Activated CD4-positive, alpha-beta memory T cell treated with anti-CD3 and anti-CD28 coated beads, Interleukin-2, amount 10 ng/mL, durations not matched to agents 7 days and 5 days (primary cell): Measurements from ENCODE around the gene ALPL. TPM values are rescaled to one million over a fixed set of nuclear protein-coding genes. Genes with fewer than 3 reads are reported as not detected.
A peak's percentile ranks its signal among the peaks of the same experiment; 100 is the strongest.
"Not testable (repeated sequence)": the region's sequence is repeated elsewhere in the genome, so short reads cannot be mapped to it uniquely, and the experiment has no call there.

Experiments used
- CTCF ChIA-PET: fragments of 350-600 bp; sonication (Branson Sonifier 250); formaldehyde crosslinking; loops from one replicate; lab custom pipeline; 2021; ENCODE audit warnings: antibody characterized with exemption, inconsistent platforms; lab: Charles Lee
- POLR2A ChIA-PET: fragments of 350-600 bp; sonication (Branson Sonifier 250); formaldehyde crosslinking; loops from one replicate; lab custom pipeline; 2021; ENCODE audit warnings: antibody characterized with exemption; lab: Charles Lee
- DNase-seq: peaks from one replicate; pipeline ENCODE4 v3.0.0-alpha.2; 2020
- H3K27ac Mint-ChIP-seq: one replicate; pipeline ENCODE4 v1.8.0; 2021; ENCODE audit warnings: mild to moderate bottlenecking, mixed read lengths
- H3K27me3 Mint-ChIP-seq: one replicate; pipeline ENCODE4 v1.8.0; 2021; ENCODE audit warnings: mixed read lengths
- H3K36me3 Mint-ChIP-seq: one replicate; pipeline ENCODE4 v1.8.0; 2021; ENCODE audit warnings: low read depth, mixed read lengths
- H3K4me1 Mint-ChIP-seq: one replicate; pipeline ENCODE4 v1.8.0; 2021; ENCODE audit warnings: mixed read lengths
- H3K4me3 Mint-ChIP-seq: one replicate; pipeline ENCODE4 v1.8.0; 2021; ENCODE audit warnings: mild to moderate bottlenecking, mixed read lengths
- H3K9me3 Mint-ChIP-seq: one replicate; pipeline ENCODE4 v1.8.0; 2021; ENCODE audit warnings: mixed read lengths
- total RNA-seq, 2 experiments: library from RNA; stranded (reverse); gene quantifications; one replicate each; pipeline ENCODE4 v1.2.3, GENCODE V29; 2021

ALPL gene
- not detected for total RNA-seq

DNA sequence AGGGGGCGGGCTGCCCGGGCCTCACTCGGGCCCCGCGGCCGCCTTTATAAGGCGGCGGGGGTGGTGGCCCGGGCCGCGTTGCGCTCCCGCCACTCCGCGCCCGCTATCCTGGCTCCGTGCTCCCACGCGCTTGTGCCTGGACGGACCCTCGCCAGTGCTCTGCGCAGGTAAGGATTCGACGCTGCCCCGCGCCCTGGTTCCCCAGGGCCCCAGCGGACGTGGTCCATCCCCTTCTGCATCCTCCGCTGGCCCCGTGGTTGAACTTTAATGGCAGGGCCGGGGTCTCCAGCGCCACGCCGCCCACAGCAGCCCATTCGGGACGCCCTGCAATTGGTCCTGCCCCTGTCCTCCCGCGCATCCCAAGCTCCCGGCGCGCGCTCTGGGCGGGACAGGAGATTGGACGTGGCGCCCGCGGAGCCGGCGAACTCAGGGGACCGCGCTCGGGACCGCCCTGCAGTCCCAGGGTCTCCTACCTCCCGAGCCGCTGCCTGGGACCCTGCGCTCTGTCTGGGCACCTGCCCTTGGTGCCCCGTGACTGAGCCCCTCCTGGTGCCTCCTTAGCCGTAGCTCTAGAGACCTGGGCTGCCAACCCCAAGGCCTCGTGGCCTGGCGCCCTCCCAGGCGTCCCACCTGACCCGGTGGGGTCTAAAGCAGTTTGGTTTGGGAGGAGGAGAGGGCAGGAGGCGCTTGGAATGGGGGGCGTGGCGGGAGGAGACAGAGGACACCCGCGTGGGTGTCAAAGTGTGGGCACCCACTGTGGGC is at the start of gene ALPL:
ALPL (plus strand) TSS at position 73 of the 762 bp plus-strand sequence. CDS start 44,659 bp downstream, outside the sequence.
- ChIA-PET POLR2A (no interaction called here), CTCF (interaction anchor here (0.6 to 1.0 kb wide), 3 partner anchors 8 to 354 kb away, joined by 3 to 4 read pairs (median 3); no protein-coding TSS in a partner anchor)
- no peak for DNase-seq
- H3K4me1 Mint-ChIP-seq = peaks cover 4% of the 10 kb centered on the region
- H3K9me3 Mint-ChIP-seq = no peaks in the 10 kb centered on the region
- H3K4me3 Mint-ChIP-seq = no peak within 1 kb of the TSS
- H3K36me3 Mint-ChIP-seq = no peaks in the 10 kb centered on the region
- peaks cover 47% of the 10 kb centered on the region for H3K27me3 Mint-ChIP-seq
- H3K27ac Mint-ChIP-seq = no peak within 1 kb of the TSS

DNA sequence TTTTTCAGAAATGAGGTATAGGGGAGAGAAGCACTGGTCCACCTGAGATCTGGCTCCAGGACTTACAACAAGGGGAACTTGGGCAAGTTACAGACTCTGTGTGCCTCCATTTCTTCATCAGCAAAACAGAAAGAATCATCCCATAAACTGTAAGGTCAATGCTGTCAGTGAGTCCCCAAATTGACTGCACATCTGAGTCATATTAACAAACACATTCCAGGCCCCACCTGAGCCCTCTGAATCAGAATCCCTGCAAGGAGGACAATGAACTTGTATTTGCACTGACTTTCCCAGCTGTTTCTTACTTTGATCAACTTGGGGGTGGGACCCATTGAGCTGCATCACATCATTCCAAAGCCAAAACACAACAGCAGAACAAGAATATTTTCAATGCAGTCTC is 44.1 kb upstream of the ALPL start:
- H3K36me3 Mint-ChIP-seq, H3K4me1 Mint-ChIP-seq, DNase-seq, POLR2A ChIA-PET, H3K4me3 Mint-ChIP-seq, H3K27ac Mint-ChIP-seq, H3K9me3 Mint-ChIP-seq, CTCF ChIA-PET, H3K27me3 Mint-ChIP-seq: not testable (repeated sequence)

DNA sequence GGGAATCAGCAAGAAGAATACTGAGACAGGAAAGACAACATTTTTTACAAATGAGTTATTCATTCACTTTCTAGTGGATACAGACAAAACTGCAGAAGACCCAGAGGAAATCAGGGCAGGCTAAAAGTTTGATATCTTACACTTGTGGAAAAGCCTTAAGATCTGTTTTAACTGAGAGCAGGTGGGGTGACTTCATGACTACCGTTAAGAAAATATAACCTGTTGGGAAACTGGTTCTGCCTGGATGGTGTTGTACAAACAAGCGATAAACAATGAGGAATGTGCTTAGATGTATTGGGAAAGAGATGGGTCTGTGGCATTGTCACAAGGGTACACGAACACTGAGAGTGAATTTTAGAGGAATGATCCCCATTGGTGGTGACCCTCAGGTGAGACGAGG is 41.3 kb upstream of the ALPL start:
- H3K9me3 Mint-ChIP-seq, H3K36me3 Mint-ChIP-seq, H3K4me1 Mint-ChIP-seq, DNase-seq, H3K4me3 Mint-ChIP-seq, H3K27ac Mint-ChIP-seq, POLR2A ChIA-PET, H3K27me3 Mint-ChIP-seq: not testable (repeated sequence)
- CTCF ChIA-PET = interaction anchor here (1.0 kb wide), 1 partner anchor 23 kb away, joined by 5 read pairs; no protein-coding TSS in a partner anchor

DNA sequence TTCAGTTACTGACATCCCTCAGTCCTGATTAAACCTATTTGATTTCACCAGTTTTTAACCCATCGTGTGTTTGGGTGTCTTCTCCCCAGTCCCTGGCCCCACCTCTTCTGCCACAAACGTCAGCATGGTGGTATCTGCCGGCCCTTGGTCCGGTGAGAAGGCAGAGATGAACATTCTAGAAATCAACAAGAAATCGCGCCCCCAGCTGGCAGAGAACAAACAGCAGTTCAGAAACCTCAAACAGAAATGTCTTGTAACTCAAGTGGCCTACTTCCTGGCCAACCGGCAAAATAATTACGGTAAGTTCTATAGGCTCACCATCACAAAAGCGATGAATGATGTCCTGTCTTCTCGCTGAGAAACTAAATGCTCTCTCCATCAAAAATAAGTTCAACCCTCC is 40.6 kb upstream of the ALPL start:
- CTCF ChIA-PET = interaction anchor here (1.0 kb wide), 1 partner anchor 22 kb away, joined by 5 read pairs; no protein-coding TSS in a partner anchor
- Mint-ChIP-seq H3K36me3 (no peaks in the 10 kb centered on the region), H3K27ac (no peak overlapping the region), H3K4me1 (peaks cover 4% of the 10 kb centered on the region), H3K4me3 (no peak overlapping the region), H3K27me3 (no peaks in the 10 kb centered on the region), H3K9me3 (no peaks in the 10 kb centered on the region)
- POLR2A ChIA-PET = no interaction called here
- peak; percentile 37 for DNase-seq

DNA sequence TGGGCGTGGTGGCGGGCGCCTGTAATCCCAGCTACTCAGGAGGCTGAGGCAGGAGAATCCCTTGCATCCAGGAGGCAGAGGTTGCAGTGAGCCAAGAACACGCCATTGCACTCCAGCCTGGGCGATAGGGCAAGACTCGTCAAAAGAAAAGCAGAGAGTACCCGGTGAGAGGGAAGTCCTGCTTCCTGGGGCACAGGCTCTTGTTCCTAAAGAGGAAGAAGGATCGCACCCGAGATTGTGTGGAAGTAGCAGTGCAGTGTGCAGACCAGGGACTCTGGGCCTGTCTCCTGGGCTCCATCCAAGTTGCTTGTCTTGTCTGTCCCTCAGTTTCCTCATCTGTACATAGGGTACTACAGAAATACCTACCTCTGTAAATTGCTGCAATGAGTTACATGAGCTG is 39.6 kb upstream of the ALPL start:
- CTCF ChIA-PET = no interaction called here
- H3K4me1 Mint-ChIP-seq = peaks cover 4% of the 10 kb centered on the region

DNA sequence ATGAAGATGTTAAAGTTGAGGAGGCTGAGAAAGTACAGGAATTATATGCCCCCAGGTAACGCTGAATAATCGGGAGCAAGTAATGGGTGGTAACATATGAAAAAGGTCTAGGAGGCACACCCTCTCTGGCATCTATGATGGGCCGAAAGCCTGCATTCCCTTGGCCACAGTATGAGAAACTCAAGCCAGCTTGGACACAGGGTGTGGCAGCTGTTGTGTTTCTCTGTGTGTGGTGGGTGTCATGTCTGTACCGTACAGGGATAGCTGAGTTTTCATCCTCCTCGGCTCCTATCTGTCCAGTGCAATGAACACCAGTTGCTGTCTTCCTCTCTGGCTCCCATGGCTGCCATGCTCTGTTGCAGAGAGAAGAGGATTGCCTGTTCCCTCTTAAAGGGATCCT is 36.4 kb upstream of the ALPL start:
- no peak for DNase-seq
- H3K4me1 Mint-ChIP-seq = peaks cover 4% of the 10 kb centered on the region
- no peak overlapping the region for H3K27ac Mint-ChIP-seq
- no peak overlapping the region for H3K4me3 Mint-ChIP-seq
- CTCF ChIA-PET = no interaction called here
- no peaks in the 10 kb centered on the region for H3K27me3 Mint-ChIP-seq
- no peaks in the 10 kb centered on the region for H3K36me3 Mint-ChIP-seq
- POLR2A ChIA-PET = no interaction called here
- no peaks in the 10 kb centered on the region for H3K9me3 Mint-ChIP-seq

More for the DNA sequence above, 39.6 kb upstream of the ALPL start:
- H3K36me3 Mint-ChIP-seq = no peaks in the 10 kb centered on the region
- no peak overlapping the region for H3K27ac Mint-ChIP-seq
- H3K9me3 Mint-ChIP-seq = no peaks in the 10 kb centered on the region
- no peak for DNase-seq
- H3K4me3 Mint-ChIP-seq = no peak overlapping the region
- POLR2A ChIA-PET = no interaction called here
- no peaks in the 10 kb centered on the region for H3K27me3 Mint-ChIP-seq

DNA sequence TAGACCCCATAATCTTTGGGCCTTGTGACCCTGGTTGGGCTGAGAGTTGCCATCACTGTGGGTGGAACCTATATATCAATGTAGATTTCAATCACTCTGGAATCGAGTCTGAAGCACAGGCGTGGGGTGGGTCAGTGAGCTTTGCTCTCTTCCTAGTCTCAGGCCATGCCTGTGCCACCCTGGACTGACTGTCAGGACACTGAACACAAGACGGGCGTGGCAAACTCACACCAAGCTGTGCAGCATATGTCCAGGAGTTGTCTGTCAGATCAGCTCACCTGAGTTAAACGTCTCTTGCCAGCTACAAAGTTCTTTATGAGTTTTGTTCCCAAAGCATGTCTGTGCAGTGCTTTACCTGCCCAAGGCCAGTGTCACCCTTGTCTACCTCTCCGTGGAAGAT is 30.9 kb upstream of the ALPL start:
- Mint-ChIP-seq H3K27me3 (no peaks in the 10 kb centered on the region), H3K9me3 (no peaks in the 10 kb centered on the region), H3K4me1 (no peaks in the 10 kb centered on the region), H3K36me3 (no peaks in the 10 kb centered on the region), H3K4me3 (no peak overlapping the region), H3K27ac (no peak overlapping the region)
- POLR2A ChIA-PET = no interaction called here
- CTCF ChIA-PET = no interaction called here
- no peak for DNase-seq

DNA sequence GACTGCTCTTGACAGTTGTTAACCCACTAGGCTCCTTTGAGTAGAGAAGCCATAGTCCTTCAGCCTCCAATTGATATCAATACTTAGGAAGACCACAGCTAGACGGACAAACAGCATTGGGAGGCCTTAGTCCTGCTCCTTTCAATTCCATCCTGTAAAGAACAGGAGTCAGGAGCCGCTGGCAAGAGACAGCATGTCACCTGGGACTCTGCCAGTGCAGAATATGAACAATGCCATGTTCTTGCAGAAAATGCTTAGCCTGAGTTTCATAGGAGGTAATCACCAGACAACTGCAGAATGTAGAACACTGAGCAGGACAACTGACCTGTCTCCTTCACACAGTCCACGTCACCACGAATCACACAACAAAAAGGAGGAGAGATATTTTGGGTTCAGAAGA is 25.3 kb upstream of the ALPL start:
- H3K4me3 Mint-ChIP-seq, H3K36me3 Mint-ChIP-seq, CTCF ChIA-PET, H3K27me3 Mint-ChIP-seq, DNase-seq, H3K27ac Mint-ChIP-seq, H3K9me3 Mint-ChIP-seq, POLR2A ChIA-PET: not testable (repeated sequence)
- peaks cover 11% of the 10 kb centered on the region for H3K4me1 Mint-ChIP-seq

DNA sequence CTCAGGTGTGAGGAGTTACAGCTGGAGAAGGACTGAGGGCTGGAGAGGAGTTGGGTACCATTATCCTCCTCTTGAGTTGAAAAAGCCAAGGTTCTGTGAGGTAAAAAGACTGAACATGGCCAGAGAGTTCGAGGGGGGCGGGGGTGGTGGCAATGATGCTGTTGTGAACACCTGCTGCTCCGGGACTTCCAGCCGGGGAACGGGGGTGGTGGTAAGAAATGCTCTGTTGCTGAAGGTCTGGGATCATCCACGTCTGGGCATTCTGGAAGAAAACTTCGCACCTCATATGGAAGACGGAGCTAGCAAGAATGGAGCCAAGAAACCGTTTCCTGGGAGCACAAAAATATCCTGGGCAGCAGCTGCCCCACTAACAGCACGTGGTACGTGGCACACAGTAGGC is 20.1 kb upstream of the ALPL start:
- ChIA-PET CTCF (interaction anchor here (0.8 to 1.6 kb wide), 3 partner anchors 23 to 257 kb away, joined by 3 to 6 read pairs (median 4); no protein-coding TSS in a partner anchor), POLR2A (no interaction called here)
- H3K4me1 Mint-ChIP-seq = peaks cover 15% of the 10 kb centered on the region
- H3K9me3 Mint-ChIP-seq = no peaks in the 10 kb centered on the region
- no peak overlapping the region for H3K27ac Mint-ChIP-seq
- no peak overlapping the region for H3K4me3 Mint-ChIP-seq
- no peak for DNase-seq
- peaks cover 10% of the 10 kb centered on the region for H3K27me3 Mint-ChIP-seq
- no peaks in the 10 kb centered on the region for H3K36me3 Mint-ChIP-seq

DNA sequence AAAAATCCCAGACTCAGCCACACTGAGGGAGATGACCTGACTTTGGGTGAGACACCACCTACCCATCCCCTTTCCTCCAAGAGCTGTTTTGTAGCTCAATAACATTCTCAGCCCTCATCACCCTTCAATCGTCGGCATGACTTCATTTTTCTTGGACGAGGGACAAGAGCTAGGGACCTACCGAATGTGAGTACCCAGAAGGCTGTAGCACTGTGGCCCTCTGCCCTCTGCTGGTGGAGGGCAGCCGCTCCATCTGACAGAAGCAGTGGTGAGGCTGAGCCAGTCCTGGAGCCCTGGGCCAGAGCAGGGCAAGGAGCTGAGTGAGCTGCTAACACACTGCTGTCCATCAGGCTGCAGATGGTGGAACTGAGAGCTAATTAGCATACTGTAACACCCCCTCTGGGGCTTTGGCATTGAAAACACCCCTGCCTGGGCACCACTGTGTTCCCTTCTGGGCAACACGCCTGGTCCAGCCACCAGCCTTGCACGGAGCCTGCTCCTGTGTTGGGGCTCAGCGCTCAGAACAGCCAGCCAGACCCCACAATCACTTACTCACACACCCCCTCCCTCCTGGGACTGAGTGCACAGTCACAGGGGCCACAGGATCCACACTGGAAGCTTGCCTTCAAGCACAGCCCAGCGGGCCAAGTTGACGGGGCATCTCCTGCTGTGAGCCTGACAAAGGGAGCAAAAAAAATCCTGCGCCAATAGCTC is 18.3 kb upstream of the ALPL start:
- no peaks in the 10 kb centered on the region for H3K36me3 Mint-ChIP-seq
- no peaks in the 10 kb centered on the region for H3K9me3 Mint-ChIP-seq
- H3K4me1 Mint-ChIP-seq = peaks cover 15% of the 10 kb centered on the region
- H3K27ac Mint-ChIP-seq = no peak overlapping the region
- ChIA-PET CTCF (interaction anchor here (1.0 to 1.6 kb wide), 6 partner anchors 23 to 259 kb away, joined by 3 to 6 read pairs (median 4); no protein-coding TSS in a partner anchor), POLR2A (no interaction called here)
- DNase-seq = peak; percentile 38
- H3K27me3 Mint-ChIP-seq = peaks cover 13% of the 10 kb centered on the region
- H3K4me3 Mint-ChIP-seq = no peak overlapping the region

DNA sequence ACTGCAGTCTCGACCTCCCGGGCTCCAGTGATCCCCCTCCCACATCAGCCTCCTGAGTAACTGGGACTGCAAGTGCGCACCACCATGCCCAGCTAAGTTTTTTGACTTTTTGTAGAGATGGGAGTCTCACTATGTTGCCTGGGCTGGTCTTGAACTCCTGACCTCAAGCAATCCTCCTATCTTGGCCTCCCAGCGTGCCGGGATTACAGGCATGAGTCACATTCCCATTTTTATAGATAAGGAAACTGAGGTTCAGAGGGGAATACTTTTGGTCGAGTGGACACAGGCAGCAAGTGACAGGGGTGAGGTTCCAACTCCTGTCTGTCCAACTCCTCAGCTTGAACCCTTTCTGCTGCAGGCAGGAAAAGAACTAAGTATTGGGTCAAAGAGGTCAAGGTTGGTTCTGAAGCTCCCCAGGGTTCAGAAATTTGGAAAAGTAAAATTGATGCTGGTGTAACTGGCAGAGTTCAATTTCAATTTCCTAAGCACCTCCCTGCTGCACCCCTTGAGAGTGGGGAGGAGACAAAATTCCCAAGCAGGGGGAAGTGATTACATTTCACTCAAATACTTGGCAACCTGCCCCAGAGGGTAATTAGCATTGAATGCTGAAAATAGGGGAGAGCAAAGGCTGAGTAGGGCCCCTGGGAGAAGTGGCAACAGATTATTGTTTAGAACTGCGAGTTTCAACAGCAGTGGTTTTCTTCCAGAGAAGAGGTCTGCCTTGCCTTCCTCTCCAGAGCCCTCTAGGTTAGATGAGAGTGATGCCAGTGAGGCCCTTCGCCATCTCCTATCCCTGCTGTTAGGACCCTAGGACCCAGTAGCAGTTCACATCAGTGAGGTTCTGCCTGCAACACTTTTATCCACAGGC is 17.5 kb upstream of the ALPL start:
- no peak overlapping the region for H3K4me3 Mint-ChIP-seq
- no peak overlapping the region for H3K27ac Mint-ChIP-seq
- H3K36me3 Mint-ChIP-seq = no peaks in the 10 kb centered on the region
- ChIA-PET CTCF (interaction anchor here (1.0 to 1.6 kb wide), 5 partner anchors 23 to 260 kb away, joined by 3 to 6 read pairs (median 5); no protein-coding TSS in a partner anchor), POLR2A (no interaction called here)
- peaks cover 16% of the 10 kb centered on the region for H3K27me3 Mint-ChIP-seq
- H3K4me1 Mint-ChIP-seq = peaks cover 15% of the 10 kb centered on the region
- no peaks in the 10 kb centered on the region for H3K9me3 Mint-ChIP-seq
- DNase-seq = no peak

DNA sequence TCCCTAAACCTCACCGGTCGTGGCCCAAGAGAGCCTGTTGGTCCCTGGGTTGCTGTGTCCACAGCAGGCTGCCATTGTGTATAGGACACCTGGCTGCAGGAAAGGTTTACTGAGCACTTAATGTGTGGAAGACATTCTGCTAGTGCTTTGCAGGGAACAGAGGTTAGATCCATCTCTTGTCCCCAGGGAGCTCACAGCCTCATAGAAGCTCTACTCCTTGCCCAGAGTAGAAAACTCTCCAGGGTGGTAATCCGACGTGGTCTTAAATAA is 16.9 kb upstream of the ALPL start:
- ChIA-PET POLR2A (no interaction called here), CTCF (no interaction called here)
- H3K27me3 Mint-ChIP-seq = peaks cover 16% of the 10 kb centered on the region
- H3K27ac Mint-ChIP-seq = no peak overlapping the region
- no peak for DNase-seq
- peaks cover 15% of the 10 kb centered on the region for H3K4me1 Mint-ChIP-seq
- H3K36me3 Mint-ChIP-seq = no peaks in the 10 kb centered on the region
- no peaks in the 10 kb centered on the region for H3K9me3 Mint-ChIP-seq
- no peak overlapping the region for H3K4me3 Mint-ChIP-seq

DNA sequence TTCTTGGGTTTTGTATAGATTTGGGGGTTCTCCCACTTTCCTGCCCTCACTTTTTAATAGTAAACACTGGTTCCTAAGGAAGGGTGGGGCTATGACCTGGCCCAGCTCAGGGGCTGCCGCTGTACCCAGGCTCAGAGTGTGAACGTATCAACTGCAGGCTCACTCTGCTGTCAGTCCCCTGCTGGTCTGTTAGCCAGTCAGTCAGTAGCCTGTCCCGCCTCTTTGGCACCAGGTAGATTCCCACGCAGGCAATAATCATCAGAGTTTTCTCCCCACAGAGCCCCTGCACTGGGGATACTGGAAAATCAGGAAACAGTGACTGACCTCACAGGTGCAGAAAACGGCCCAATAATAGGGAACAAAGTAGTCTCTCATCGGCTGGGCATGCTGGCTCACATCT is 15.0 kb upstream of the ALPL start:
- ChIA-PET CTCF (no interaction called here), POLR2A (no interaction called here)

More for the DNA sequence above, 15.0 kb upstream of the ALPL start:
- H3K4me1 Mint-ChIP-seq = peaks cover under 1% of the 10 kb centered on the region
- H3K36me3 Mint-ChIP-seq = no peaks in the 10 kb centered on the region
- no peak for DNase-seq
- peaks cover 20% of the 10 kb centered on the region for H3K27me3 Mint-ChIP-seq
- no peak overlapping the region for H3K4me3 Mint-ChIP-seq
- H3K9me3 Mint-ChIP-seq = no peaks in the 10 kb centered on the region
- H3K27ac Mint-ChIP-seq = no peak overlapping the region
